HG02571 (cell line): ENCODE data around the gene TP53.
A peak's percentile ranks its signal among the peaks of the same experiment; 100 is the strongest.
"Not testable (repeated sequence)": the region's sequence is repeated elsewhere in the genome, so short reads cannot be mapped to it uniquely, and the experiment has no call there.

Source experiments
- ATAC-seq: cut with Tn5 transposase; IDR thresholded peaks from one replicate; pipeline ENCODE4 v1.9.1; 2021; ENCODE audit warnings: mild to moderate bottlenecking, moderate library complexity; ENCODE audit not compliant: unreplicated experiment

The TP53 gene

DNA sequence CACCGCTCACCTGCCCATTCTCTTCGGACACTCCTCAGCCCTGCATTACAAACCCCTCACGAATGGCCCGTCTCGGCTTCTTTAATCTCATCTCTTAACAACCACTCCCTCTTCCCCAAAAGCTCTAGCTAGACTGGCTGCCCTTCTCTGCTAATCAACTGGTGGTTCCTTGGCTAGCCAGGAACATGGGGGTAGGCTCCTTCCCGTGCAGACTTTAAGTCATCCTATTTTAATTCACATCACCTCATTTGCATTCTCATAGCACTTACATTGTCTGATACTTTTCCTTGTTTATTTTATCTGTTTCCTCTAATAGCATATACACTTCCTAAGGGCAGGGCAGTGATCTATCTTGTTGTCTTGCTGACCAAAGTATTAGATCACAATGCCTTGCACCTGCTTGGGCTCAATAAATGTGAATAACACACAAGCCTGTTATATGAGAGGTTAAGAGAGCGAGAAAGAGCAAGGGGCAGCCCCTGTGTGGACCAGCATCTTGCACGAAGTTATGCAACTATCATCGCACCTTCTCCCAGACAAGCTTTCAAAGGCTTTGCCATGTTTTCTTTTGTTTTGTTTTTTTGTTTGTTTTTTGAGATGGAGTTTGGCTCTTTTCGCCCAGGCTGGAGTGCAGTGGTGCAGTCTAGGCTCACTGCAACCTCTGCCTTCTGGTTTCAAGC lies 9.8 kb downstream of the TP53 start:
- ATAC-seq = no peak

DNA sequence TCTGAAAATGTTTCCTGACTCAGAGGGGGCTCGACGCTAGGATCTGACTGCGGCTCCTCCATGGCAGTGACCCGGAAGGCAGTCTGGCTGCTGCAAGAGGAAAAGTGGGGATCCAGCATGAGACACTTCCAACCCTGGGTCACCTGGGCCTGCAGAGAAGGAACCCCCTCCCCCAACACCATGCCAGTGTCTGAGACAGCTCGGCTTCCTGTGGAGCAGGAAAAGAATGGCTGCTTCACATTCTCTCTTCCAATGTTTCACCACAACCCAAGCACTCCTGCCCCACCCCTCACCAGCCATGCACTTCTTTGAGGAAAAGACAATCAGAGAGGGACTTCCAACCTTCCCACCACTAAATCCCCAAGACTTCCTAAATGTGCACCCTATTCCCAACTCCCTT lies 10.8 kb downstream of the TP53 start:
- ATAC-seq = no peak

DNA sequence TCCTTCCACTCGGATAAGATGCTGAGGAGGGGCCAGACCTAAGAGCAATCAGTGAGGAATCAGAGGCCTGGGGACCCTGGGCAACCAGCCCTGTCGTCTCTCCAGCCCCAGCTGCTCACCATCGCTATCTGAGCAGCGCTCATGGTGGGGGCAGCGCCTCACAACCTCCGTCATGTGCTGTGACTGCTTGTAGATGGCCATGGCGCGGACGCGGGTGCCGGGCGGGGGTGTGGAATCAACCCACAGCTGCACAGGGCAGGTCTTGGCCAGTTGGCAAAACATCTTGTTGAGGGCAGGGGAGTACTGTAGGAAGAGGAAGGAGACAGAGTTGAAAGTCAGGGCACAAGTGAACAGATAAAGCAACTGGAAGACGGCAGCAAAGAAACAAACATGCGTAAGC lies 12.4 kb downstream of the TP53 start:
- no peak for ATAC-seq

DNA sequence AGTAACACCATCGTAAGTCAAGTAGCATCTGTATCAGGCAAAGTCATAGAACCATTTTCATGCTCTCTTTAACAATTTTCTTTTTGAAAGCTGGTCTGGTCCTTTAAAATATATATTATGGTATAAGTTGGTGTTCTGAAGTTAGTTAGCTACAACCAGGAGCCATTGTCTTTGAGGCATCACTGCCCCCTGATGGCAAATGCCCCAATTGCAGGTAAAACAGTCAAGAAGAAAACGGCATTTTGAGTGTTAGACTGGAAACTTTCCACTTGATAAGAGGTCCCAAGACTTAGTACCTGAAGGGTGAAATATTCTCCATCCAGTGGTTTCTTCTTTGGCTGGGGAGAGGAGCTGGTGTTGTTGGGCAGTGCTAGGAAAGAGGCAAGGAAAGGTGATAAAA lies 14.1 kb downstream of the TP53 start:
- no peak for ATAC-seq

DNA sequence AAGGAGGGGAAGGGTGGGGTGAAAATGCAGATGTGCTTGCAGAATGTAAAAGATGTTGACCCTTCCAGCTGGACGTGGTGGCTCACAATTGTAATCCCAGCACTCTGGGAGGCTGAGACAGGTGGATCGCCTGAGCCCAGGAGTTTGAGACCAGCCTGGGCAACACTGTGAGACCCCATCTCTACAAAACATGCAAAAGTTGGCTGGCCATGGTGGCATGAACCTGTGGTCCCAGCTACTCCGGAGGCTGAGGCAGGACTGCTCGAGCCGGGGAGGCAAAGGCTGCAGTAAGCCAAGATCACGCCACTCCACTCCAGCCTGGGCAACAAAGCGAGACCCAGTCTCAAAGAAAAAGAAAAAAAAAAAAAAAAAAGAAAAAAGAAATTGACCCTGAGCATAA lies 18.8 kb downstream of the TP53 start:
- no peak for ATAC-seq

DNA sequence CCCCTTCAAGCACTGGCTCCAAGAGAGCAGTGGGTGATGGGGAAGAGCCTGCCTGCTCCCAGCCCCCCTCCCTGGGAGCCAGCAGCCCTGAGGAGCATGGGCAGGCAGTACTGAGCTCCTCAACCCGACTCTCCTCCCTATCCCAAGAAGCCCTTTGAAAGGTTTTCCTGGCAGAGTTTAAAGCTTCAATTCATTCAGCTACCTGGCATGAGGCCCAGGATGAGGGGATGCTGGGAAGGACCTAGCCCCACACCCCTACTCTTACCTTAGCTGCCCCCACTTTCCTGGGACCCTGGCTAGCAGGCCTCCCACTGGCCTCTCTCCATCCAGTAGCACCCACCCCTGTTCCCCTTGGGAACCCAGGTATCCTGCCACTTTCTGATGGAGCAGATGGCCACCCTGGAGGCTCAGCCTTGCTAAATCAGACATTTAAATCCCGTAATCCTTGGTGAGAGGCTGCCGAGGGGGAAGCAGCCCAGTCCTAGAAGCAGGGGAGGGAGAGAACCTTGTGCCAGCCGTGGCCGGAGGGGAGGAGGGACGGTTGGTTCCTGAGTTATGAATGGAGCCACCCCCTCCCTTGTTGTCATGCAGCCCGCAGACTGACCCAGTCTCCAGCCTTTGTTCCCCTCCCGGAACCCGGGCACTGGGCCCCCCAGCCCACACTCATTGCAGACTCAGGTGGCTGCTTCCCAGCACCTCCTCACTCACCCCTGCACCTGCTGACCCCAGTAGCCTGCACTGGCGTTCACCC lies 19.5 kb downstream of the TP53 start:
- ATAC-seq = no peak

DNA sequence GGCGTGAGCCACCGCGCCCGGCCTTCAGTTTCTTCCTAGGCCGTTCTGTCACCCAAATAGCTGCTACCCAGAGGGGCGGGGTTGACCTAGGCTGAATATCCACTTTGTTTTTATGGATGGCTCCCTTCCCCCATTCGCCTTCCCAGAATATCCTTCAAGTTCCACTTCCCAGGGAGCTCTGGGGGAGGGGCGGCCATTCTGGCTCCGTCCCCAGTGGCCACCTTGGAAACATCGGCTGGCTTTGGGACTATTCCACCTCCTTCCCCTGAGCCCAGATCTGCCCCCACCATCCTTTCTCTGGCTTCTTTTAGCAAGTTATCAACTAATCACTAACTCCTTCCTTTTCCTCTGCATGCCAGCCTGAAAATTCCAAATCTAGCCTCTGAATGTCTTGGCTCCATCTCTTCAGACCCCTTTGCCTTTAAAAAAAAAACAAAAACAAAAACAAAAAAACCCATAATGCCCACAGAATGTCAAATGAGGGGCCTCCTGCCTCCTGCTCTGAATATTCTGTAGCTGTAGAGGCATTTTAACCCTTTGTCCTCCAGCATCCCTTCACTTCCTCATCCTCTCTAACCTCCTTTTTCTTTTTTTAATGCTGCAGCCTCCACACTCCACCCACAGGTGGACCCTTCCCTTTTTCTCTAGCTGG lies 30.2 kb downstream of the TP53 start:
- no peak for ATAC-seq

DNA sequence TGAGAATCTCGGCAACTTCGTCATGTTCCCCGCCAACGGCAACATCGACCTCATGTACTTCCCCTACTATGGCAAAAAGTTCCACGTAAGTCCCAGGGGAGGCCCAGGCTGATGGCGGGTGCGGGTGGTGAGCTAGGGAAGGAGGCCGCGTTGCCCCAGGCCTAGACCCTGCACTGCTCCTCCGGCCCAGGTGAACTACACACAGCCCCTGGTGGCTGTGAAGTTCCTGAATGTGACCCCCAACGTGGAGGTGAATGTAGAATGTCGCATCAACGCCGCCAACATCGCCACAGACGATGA lies 31.8 kb downstream of the TP53 start:
- no peak for ATAC-seq

DNA sequence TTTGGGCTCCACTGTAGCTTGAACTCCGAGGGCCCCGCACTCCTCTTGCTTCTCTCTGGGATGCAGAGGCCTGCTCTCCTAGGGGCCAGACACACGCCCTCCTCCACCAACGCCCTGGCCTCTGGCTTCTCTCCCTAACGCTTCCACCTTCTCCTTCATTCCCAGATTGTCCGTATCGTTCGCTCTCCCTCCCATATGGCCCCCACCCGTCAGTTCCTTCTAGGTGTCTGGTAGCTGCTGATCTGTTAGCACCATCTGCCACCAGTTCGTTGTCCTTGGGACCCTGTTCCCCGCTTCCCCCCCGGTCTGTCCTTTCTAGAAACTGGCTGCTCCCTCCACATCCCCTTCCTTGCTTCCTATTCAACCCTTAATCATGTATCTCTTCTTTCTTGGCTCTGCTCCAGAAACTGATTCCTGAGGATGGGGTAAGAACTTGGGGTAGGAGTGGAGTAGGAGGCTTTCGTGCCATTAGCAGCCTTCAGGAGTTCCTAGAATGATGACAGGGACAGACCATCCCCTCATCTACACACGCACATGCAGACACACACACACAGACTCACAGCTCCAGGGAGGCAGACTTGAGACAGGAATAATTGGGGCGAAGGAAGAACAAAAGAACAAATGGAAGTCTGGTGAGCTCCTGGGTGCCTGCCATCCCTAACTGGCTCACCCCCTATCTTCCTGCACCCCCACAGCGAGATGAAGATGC lies 32.3 kb downstream of the TP53 start:
- ATAC-seq = no peak

DNA sequence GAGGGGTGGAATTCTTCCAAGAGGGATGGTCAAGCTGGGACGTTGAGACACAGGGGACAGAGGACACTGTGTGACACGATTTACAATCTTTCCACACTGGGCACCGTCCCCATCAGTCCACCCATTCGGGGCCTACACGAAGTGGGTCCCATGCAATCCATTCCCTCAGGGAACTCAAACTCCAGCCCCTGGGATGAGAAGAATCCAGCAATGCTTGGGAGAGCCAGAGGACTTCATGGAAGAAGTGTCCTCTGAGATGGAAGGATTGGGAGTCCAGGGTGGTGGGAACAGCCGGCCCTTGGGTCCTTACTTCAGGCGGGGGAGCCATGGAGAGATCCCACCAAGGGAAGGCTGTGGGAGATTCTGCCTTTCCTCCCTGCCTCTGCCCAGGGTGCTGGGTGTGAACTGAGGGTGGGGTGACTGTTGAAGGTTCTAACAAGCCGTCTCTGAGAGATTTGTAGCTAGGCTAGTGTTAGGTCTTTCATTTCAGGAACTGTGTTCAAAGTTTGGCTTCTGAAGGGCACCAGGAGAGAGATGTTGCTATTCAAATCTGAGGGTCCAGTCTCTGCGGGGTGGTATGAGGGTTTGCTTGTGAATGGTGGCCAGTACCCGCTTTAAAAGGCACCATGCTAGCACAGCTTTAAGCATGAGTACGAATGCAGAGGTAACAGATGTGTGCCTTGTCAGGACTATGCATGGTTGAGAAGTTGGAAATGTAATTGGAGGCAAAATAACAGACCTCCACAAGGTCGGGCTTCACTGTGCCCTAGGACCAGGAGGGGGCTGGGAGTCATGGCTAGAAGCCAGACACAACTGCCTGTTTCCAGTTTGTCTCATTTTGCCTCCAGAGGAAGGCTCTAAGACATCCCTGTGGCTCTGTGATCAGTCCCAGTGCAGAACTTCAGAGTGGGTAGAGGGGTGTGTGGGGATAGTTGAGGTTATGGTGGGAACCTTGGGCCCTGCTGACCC lies 34.6 kb downstream of the TP53 start:
- no peak for ATAC-seq

DNA sequence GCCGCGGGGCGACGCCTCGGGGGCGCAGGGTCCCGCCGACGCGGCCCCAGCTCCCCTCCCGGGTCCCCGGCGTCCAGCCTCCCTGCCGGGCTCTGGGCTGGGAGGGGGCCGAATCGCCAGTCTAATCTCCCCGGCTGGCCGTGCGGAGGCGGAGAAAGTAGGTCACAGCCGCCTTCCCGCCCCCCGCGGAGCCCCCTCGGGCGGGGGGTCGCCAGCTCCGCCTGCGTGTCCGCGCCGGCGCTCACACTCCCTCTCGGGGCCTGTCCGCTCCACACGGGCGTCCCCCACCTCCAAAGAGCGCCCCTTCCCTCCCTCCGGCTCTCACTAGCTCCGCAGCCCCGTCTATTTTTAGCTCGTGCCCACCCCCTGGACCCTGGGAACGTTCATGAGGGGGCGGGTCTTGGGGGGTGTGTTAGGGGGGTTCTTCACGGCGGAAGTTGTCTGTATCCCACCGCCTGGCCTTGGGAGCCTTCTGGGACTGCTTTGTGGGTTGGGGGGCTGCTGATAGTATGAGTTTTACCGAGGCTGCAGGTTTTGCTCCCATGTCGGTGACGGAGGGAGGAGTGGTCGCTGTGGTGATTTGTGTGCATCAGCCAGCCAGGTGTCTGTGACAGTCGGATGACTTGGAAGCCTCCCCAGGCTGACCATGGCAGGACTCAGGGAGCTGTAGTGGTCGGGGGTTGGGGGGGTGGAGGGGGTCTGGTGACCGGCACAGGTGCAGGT lies 35.5 kb downstream of the TP53 start:
- no peak for ATAC-seq

DNA sequence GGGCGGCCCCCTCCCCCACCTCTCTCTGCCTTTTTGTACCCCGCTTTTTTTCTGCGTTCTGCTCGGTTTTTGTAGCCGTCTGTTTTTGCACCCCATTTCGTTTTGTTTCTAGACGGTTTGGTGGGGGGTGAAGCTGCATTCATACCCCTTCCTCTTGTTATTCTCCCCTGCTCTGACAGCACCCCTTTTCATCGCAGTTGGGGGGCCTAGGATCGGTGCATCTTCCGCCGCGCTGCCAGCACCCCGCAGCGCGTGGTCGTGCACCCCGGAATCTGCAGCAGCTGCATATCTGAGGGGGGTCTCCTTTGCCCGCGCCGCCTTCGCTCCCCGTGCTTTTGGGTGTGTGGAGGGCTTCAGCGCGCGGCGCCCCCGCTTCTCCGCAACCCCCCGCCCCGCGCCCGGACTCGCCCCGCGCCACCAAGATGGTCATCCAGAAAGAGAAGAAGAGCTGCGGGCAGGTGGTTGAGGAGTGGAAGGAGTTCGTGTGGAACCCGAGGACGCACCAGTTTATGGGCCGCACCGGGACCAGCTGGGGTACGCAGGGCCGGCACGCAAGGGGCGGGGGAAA lies 36.1 kb downstream of the TP53 start:
- no peak for ATAC-seq

DNA sequence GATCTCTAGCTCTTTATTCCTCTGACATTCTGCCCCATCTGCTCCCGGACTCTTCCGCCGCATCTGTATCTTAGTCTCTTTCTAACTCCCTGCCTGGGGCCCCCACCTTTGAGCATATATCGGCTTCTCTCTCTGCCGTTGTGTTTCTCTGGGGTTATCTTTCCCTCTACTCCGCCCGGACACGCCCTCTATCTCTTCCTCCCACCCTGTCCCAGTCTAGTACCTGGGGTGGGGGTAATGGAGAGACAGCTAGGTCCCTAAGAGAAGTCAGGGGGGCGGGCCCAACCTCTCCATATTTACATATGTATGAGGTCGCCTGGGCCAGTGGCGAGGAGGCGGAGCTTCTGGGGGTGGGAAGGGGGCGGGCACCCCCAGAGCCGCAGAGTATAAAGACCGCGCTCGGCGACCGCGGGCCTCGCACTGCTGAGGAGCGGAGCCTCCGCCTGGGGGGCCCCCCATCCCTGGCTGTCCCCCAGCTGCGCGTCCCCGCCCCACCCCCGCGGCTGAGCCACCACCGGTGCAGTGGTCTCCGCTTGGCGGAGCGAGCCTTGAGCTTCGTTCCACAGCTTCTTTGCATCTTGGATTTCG lies 36.7 kb downstream of the TP53 start, which contains the start of gene ATP1B2:
Gene ATP1B2 (plus strand): TSS at position 418 of the 588 bp plus-strand sequence. CDS start 593 bp downstream, outside the sequence.
- ATAC-seq = peak; percentile 55

DNA sequence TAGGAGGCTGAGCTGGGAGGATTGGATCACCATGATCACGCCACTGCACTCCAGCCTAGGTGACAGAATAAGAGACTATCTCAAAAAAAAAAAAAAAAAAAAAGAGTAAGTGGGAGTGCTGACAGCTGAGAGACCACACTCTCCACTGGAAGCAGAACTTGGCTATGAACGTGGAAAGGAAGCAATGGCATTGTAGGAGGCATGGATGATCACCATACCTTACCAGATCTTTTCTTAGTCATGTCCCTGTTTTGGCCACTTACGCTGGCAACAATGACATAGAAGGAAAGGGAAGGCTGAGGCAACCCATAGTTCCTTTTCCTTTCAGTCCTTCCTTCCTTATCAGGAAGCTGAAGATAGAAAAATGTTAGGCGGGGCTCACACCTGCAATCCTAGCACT lies 40.3 kb downstream of the TP53 start:
- no peak for ATAC-seq

DNA sequence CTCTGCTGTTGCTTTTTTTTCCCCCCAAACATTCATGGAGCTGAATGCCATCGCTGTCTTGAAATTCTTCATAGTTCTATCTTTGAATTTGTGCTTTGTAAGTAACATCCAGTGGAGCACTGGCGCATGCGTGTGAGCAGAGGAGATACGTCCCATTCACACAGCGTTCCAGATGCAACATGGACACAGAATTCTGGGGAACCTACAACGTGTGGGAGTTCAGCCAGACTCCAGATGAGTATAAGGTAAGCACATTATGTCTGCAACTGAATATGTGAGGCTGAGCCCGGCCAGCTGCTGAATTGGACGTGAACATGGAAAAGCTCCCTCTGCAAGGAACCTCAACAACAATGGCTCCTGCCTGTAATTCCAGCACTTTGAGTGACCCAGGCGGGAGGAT lies 40.8 kb downstream of the TP53 start:
- no peak for ATAC-seq

DNA sequence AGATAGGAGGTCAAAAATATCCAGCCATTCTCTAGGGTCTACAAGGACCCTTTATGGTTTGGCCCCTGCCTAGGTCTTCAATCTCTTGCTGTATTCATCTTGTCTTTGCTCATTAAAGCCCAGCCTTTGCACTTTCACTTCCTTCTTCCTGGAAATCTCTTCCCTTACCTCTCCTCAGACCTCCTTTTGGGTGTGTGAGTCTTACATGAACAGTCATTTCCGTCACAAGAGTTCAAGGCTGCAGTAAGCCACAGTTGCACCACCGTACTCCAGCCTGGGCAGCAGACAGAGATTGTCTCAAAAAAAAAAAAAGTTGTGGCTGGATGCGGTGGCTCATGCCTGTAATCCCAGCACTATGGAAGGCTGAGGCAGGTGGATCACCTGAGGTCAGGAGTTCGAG lies 42.5 kb downstream of the TP53 start:
- ATAC-seq = no peak

DNA sequence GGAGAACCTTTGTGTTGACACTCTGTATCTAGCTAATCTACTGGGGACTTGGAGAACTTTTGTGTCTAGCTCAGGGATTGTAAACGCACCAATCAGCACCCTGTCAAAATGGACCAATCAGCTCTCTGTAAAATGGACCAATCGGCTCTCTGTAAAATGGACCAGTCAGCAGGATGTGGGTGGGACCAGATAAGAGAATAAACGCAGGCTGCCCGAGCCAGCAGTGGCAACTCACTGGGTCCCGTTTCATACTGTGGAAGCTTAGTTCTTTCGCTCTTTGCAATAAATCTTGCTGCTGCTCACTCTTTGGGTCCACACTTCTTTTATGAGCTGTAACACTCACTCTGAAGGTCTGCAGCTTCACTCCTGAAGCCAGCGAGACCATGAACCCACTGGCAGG lies 45.7 kb downstream of the TP53 start:
- not testable (repeated sequence) for ATAC-seq

DNA sequence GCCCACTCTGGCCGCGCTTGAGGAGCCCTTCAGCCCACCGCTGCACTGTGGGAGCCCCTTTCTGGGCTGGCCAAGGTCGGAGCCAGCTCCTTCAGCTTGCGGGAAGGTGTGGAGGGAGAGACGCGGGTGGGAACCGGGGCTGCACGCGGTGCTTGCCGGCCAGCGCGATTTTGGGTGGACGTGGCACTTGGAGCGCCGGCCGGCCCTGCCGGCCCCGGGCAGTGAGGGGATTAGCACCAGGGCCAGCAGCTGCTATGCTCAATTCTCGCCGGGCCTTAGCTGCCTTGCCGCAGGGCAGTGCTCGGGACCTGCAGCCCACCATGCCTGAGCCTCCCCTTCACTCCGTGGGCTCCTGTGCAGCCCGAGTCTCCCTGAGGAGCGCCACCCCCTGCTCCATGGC lies 46.5 kb downstream of the TP53 start:
- ATAC-seq = no peak

DNA sequence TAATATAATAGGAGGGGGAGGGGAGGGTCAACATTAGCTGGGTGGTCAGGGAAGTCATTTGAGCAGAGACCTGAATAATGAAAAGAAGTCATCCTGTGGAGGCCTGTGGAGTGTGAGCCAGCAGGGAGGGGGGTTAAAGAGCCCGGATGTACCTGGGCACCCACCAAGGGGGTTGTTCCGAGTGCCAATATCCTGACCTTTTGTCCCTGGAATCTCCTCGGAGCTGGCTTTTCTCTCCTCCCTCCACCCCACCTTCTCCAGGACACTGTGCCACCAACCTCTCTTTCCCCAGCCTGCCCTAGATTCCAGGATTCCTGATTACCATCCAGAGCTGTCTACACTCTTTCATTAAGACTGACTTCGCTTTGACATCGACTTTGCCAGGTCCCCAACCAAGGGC lies 51.1 kb downstream of the TP53 start:
- no peak for ATAC-seq
